WTC11 (cell line): Measurements from ENCODE around the gene TPRX1. TPM values are rescaled to one million over a fixed set of nuclear protein-coding genes. Genes with fewer than 3 reads are reported as not detected.

ENCODE experiments used
- ATAC-seq: fragments of 200-7000 bp; cut with Tn5 transposase; 2 replicates; pipeline ENCODE4 v1.10.0; 2021; ENCODE audit warnings: mild to moderate bottlenecking, moderate library complexity
- CTCF ChIA-PET: fragments of 300-600 bp; sonication (Branson Sonifier 250); formaldehyde crosslinking; loops from one replicate; lab custom pipeline; 2021; ENCODE audit warnings: antibody characterized with exemption; lab: Charles Lee
- POLR2A ChIA-PET: fragments of 350-600 bp; sonication (Branson Sonifier 250); formaldehyde crosslinking; loops from one replicate; lab custom pipeline; 2021; ENCODE audit warnings: antibody characterized with exemption; lab: Charles Lee
- DNase-seq: peaks from one replicate; pipeline ENCODE4 v3.0.0; 2021; ENCODE audit warnings: low spot score
- H3K27ac Mint-ChIP-seq: 2 replicates; pipeline ENCODE4 v1.8.0; 2021; ENCODE audit warnings: mixed read lengths
- H3K27me3 Mint-ChIP-seq: 2 replicates; pipeline ENCODE4 v1.8.0; 2021; ENCODE audit warnings: low read depth, mild to moderate bottlenecking, moderate library complexity, mixed read lengths
- H3K36me3 Mint-ChIP-seq: 2 replicates; pipeline ENCODE4 v1.8.0; 2021; ENCODE audit warnings: mixed read lengths
- H3K4me1 Mint-ChIP-seq: 2 replicates; pipeline ENCODE4 v1.8.0; 2022; ENCODE audit warnings: mixed read lengths
- H3K4me3 Mint-ChIP-seq: 2 replicates; pipeline ENCODE4 v1.8.0; 2021; ENCODE audit warnings: mild to moderate bottlenecking, moderate library complexity, mixed read lengths
- H3K9me3 Mint-ChIP-seq: 2 replicates; pipeline ENCODE4 v1.8.0; 2021; ENCODE audit warnings: mixed read lengths
- ATF1 ChIP-seq: sonication (generic); formaldehyde crosslinking; IDR thresholded peaks from 2 replicates; pipeline ENCODE4 v1.8.1; 2023; ENCODE audit warnings: mild to moderate bottlenecking, moderate library complexity, missing genetic modification reagents
- CDX4 ChIP-seq: fragments of 250-450 bp; sonication (Bioruptor Pico); IDR thresholded peaks from 2 replicates; pipeline ENCODE4 v1.9.0; 2021; ENCODE audit warnings: moderate library complexity, mild to moderate bottlenecking, inconsistent platforms, borderline replicate concordance
- CREB1 ChIP-seq: sonication (generic); formaldehyde crosslinking; IDR thresholded peaks from 2 replicates; pipeline ENCODE4 v1.8.0; 2023; ENCODE audit warnings: mild to moderate bottlenecking, missing genetic modification reagents
- E2F1 ChIP-seq: sonication (generic); formaldehyde crosslinking; IDR thresholded peaks from 2 replicates; pipeline ENCODE4 v1.8.0; 2022; ENCODE audit warnings: mild to moderate bottlenecking, missing genetic modification reagents
- ETV6 ChIP-seq: sonication (generic); formaldehyde crosslinking; IDR thresholded peaks from 2 replicates; pipeline ENCODE4 v1.8.1; 2022; ENCODE audit warnings: mild to moderate bottlenecking, missing genetic modification reagents
- FOXP1 ChIP-seq: sonication (generic); formaldehyde crosslinking; IDR thresholded peaks from 2 replicates; pipeline ENCODE4 v1.8.0; 2022; ENCODE audit warnings: missing genetic modification reagents, mild to moderate bottlenecking, moderate library complexity, borderline replicate concordance
- GRHL2 ChIP-seq: fragments of 250-450 bp; sonication (Bioruptor Pico); IDR thresholded peaks from 2 replicates; pipeline ENCODE4 v1.8.0; 2022; ENCODE audit warnings: mild to moderate bottlenecking, moderate library complexity; ENCODE audit not compliant: insufficient replicate concordance, severe bottlenecking
- HMGXB4 ChIP-seq: sonication (generic); formaldehyde crosslinking; IDR thresholded peaks from 2 replicates; pipeline ENCODE4 v1.8.1; 2023; ENCODE audit warnings: mild to moderate bottlenecking, moderate library complexity, missing genetic modification reagents
- JAZF1 ChIP-seq: fragments of 250-450 bp; sonication (Bioruptor Pico); IDR thresholded peaks from 2 replicates; pipeline ENCODE4 v1.9.0; 2021; ENCODE audit warnings: moderate library complexity, mild to moderate bottlenecking, inconsistent platforms
- NFYB ChIP-seq: sonication (generic); formaldehyde crosslinking; conservative IDR thresholded peaks from 2 replicates; pipeline ENCODE4 v1.8.0; 2022; ENCODE audit warnings: low read depth, missing genetic modification reagents
- NR2C2 ChIP-seq: sonication (generic); formaldehyde crosslinking; IDR thresholded peaks from 2 replicates; pipeline ENCODE4 v1.8.0; 2022; ENCODE audit warnings: mild to moderate bottlenecking, missing genetic modification reagents
- OVOL2 ChIP-seq: fragments of 250-450 bp; sonication (Bioruptor Pico); IDR thresholded peaks from 2 replicates; pipeline ENCODE4 v1.9.0; 2021; ENCODE audit warnings: mild to moderate bottlenecking, borderline replicate concordance
- PRRX2 ChIP-seq: fragments of 250-450 bp; sonication (Bioruptor Pico); IDR thresholded peaks from 2 replicates; pipeline ENCODE4 v1.8.0; 2021; ENCODE audit warnings: mild to moderate bottlenecking
- USF1 ChIP-seq: sonication (generic); formaldehyde crosslinking; IDR thresholded peaks from 2 replicates; pipeline ENCODE4 v1.8.0; 2022; ENCODE audit warnings: mild to moderate bottlenecking, missing genetic modification reagents
- ZNF121 ChIP-seq: sonication (generic); formaldehyde crosslinking; IDR thresholded peaks from 2 replicates; pipeline ENCODE4 v1.8.0; 2023; ENCODE audit warnings: missing genetic modification reagents
- ZNF138 ChIP-seq: sonication (generic); formaldehyde crosslinking; conservative IDR thresholded peaks from 2 replicates; pipeline ENCODE4 v1.8.1; 2022; ENCODE audit warnings: mild to moderate bottlenecking, moderate library complexity, missing genetic modification reagents
- ZNF219 ChIP-seq: sonication (generic); formaldehyde crosslinking; IDR thresholded peaks from 2 replicates; pipeline ENCODE4 v1.8.0; 2023; ENCODE audit warnings: missing genetic modification reagents, mild to moderate bottlenecking, borderline replicate concordance
- ZNF416 ChIP-seq: fragments of 250-450 bp; sonication (Bioruptor Pico); IDR thresholded peaks from 2 replicates; pipeline ENCODE4 v1.9.0; 2021; ENCODE audit warnings: mild to moderate bottlenecking, inconsistent platforms
- total RNA-seq: library from RNA; stranded (reverse); gene quantifications from 3 replicates; pipeline ENCODE4 v1.2.3, GENCODE V29; 2021
- TF ChIP-seq, protein P1 (sequence below): sonication (generic); formaldehyde crosslinking; IDR thresholded peaks from 2 replicates; pipeline ENCODE4 v1.8.1; 2022; ENCODE audit warnings: missing genetic modification reagents, borderline replicate concordance

The TPRX1 gene
- total RNA-seq, 1 experiment from 2014 or later, result not detected

GRCh38 chr19:47768604-47769003 is 35.7 kb downstream of the TPRX1 start:
- CTCF ChIA-PET, result interaction anchor here (0.9 to 8.5 kb wide), 3 partner anchors 11 to 56 kb away, joined by 4 to 368 read pairs (median 29); partner anchors contain the start of gene EHD2
- POLR2A ChIA-PET, result no interaction called here
- Mint-ChIP-seq H3K4me3 (no peak overlapping the region), H3K27ac (peak overlapping the region; percentile 29; the same call in 1 of the 2 replicates), H3K27me3 (no peaks in the 10 kb centered on the region), H3K36me3 (no peaks in the 10 kb centered on the region), H3K4me1 (peaks cover 23% of the 10 kb centered on the region), H3K9me3 (peaks cover 3% of the 10 kb centered on the region; the same call in 1 of the 2 replicates)
- no peak for DNase-seq
- TF ChIP-seq CREB1 (CRISPR knock-in tag), result no peak
- TF ChIP-seq NR2C2, result no peak
- TF ChIP-seq HMGXB4 (CRISPR knock-in tag), result no peak
- no peak for TF ChIP-seq ATF1 (CRISPR knock-in tag)
- no peak for TF ChIP-seq OVOL2
- no peak for TF ChIP-seq E2F1 (CRISPR knock-in tag)
- no peak for TF ChIP-seq ZNF219
- no peak for TF ChIP-seq FOXP1 (CRISPR knock-in tag)
- TF ChIP-seq JAZF1 (CRISPR knock-in tag), result no peak
- TF ChIP-seq, protein P1, sequence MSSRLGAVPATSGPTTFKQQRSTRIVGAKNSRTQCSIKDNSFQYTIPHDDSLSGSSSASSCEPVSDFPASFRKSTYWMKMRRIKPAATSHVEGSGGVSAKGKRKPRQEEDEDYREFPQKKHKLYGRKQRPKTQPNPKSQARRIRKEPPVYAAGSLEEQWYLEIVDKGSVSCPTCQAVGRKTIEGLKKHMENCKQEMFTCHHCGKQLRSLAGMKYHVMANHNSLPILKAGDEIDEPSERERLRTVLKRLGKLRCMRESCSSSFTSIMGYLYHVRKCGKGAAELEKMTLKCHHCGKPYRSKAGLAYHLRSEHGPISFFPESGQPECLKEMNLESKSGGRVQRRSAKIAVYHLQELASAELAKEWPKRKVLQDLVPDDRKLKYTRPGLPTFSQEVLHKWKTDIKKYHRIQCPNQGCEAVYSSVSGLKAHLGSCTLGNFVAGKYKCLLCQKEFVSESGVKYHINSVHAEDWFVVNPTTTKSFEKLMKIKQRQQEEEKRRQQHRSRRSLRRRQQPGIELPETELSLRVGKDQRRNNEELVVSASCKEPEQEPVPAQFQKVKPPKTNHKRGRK (CRISPR knock-in tag), result no peak
- no peak for TF ChIP-seq ZNF138
- TF ChIP-seq ZNF121 (CRISPR knock-in tag), result no peak
- no peak for TF ChIP-seq USF1 (CRISPR knock-in tag)
- TF ChIP-seq CDX4 (CRISPR knock-in tag), result no peak
- no peak for TF ChIP-seq PRRX2
- no peak for TF ChIP-seq ETV6 (CRISPR knock-in tag)
- no peak for TF ChIP-seq ZNF416 (CRISPR knock-in tag)
- TF ChIP-seq, all 79 proteins: peak for 0
- no peak for ATAC-seq

DNA sequence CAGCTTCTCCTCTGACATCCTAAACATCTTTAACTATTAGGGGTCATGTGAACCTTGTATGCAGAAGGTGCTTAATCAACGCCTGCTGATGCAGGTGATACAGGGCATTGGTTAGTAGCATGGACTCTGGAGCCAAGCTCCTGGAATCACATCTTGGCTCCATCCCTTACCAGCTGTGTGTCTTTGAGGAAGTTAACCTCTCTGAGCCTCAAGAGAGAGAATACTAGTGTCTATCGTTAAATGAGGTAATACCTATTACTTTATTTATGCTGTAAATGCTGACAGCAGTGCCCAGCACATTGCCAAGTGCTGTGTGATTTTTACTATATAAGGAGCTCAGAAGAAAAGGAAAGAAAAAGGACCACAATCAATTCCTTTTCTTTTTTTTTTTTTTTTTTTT is 37.0 kb downstream of the TPRX1 start:
- TF ChIP-seq ATF1 (CRISPR knock-in tag) (no peak), NFYB (no peak), GRHL2 (CRISPR knock-in tag) (no peak), ZNF138 (no peak)
- H3K27me3 Mint-ChIP-seq, result no peaks in the 10 kb centered on the region
- H3K27ac Mint-ChIP-seq, result no peak overlapping the region
- no peak overlapping the region for H3K4me3 Mint-ChIP-seq
- ChIA-PET CTCF (interaction anchor here (0.6 to 8.5 kb wide), 4 partner anchors 22 to 1673 kb away, joined by 3 to 368 read pairs (median 16); partner anchors contain the start of gene EHD2), POLR2A (no interaction called here)
- H3K36me3 Mint-ChIP-seq, result no peaks in the 10 kb centered on the region
- peaks cover 26% of the 10 kb centered on the region for H3K4me1 Mint-ChIP-seq
- H3K9me3 Mint-ChIP-seq, result peaks cover 3% of the 10 kb centered on the region; the same call in 1 of the 2 replicates
- DNase-seq (no peak), ATAC-seq (no peak)
